Hindlimb muscle (tissue), 1 donor: ENCODE measurements around the gene TUBGCP2. TPM values are rescaled to one million over a fixed set of nuclear protein-coding genes. Genes with fewer than 3 reads are reported as not detected.

Source experiments
- polyA plus RNA-seq: library from polyadenylated mRNA; unstranded; fragments of 120-200 nt; gene quantifications from one replicate; pipeline ENCODE4 v1.2.1, GENCODE V29; 2013; ENCODE audit not compliant: insufficient read length

Gene TUBGCP2
- polyA plus RNA-seq, 1 donor: 50.3 TPM

Other genes starting within 250 kb of the TUBGCP2 start
- 4.0 TPM for gene ADGRA1, start 220.9 kb downstream of the TUBGCP2 start, polyA plus RNA-seq
- gene KNDC1, start 148.7 kb downstream of the TUBGCP2 start, polyA plus RNA-seq: 10.7 TPM
- not detected for gene UTF1, start 78.7 kb downstream of the TUBGCP2 start, polyA plus RNA-seq
- 0.22 TPM for gene VENTX, start 71.0 kb downstream of the TUBGCP2 start, polyA plus RNA-seq
- gene ADAM8, start 32.0 kb downstream of the TUBGCP2 start, polyA plus RNA-seq: 3.3 TPM
- 40.7 TPM for gene ZNF511, start within 50 bp of the TUBGCP2 start, polyA plus RNA-seq
- gene CALY, start 28.0 kb upstream of the TUBGCP2 start, polyA plus RNA-seq: not detected
- 0.22 TPM for gene PRAP1, start 38.5 kb upstream of the TUBGCP2 start, polyA plus RNA-seq
- 5.4 TPM for gene FUOM, start 49.1 kb upstream of the TUBGCP2 start, polyA plus RNA-seq
- 152 TPM for gene ECHS1, start 64.5 kb upstream of the TUBGCP2 start, polyA plus RNA-seq
- 4.7 TPM for gene PAOX, start 70.4 kb upstream of the TUBGCP2 start, polyA plus RNA-seq
- 47.4 TPM for gene MTG1, start 85.3 kb upstream of the TUBGCP2 start, polyA plus RNA-seq
- gene SPRN, start 115.8 kb upstream of the TUBGCP2 start, polyA plus RNA-seq: 4.6 TPM
- gene SCART1, start 145.1 kb upstream of the TUBGCP2 start, polyA plus RNA-seq: 1.1 TPM
- 1.6 TPM for gene CYP2E1, start 218.5 kb upstream of the TUBGCP2 start, polyA plus RNA-seq